IPS-15b (cell line): ENCODE data around the gene NHLH1.
"Not testable (repeated sequence)": the region's sequence is repeated elsewhere in the genome, so short reads cannot be mapped to it uniquely, and the experiment has no call there.

Experiments
- H3K27me3 ChIP-seq: one replicate; pipeline ENCODE4 v1.6.1; 2013; ENCODE audit warnings: low read length; ENCODE audit not compliant: control insufficient read depth, insufficient read depth
- H3K36me3 ChIP-seq: one replicate; pipeline ENCODE4 v1.6.1; 2013; ENCODE audit warnings: low read length; ENCODE audit not compliant: control insufficient read depth, insufficient read depth
- H3K4me1 ChIP-seq: one replicate; pipeline ENCODE4 v1.6.1; 2013; ENCODE audit warnings: mild to moderate bottlenecking, low read length; ENCODE audit not compliant: control insufficient read depth, insufficient read depth
- H3K4me3 ChIP-seq: one replicate; pipeline ENCODE4 v1.5.1; 2013; ENCODE audit warnings: low read depth, low read length
- H3K9ac ChIP-seq: one replicate; pipeline ENCODE4 v1.6.1; 2013; ENCODE audit warnings: low read depth, mild to moderate bottlenecking, low read length
- H3K9me3 ChIP-seq: one replicate; pipeline ENCODE4 v1.6.1; 2013; ENCODE audit warnings: mild to moderate bottlenecking, low read length; ENCODE audit not compliant: control insufficient read depth, insufficient read depth

NHLH1 gene

DNA sequence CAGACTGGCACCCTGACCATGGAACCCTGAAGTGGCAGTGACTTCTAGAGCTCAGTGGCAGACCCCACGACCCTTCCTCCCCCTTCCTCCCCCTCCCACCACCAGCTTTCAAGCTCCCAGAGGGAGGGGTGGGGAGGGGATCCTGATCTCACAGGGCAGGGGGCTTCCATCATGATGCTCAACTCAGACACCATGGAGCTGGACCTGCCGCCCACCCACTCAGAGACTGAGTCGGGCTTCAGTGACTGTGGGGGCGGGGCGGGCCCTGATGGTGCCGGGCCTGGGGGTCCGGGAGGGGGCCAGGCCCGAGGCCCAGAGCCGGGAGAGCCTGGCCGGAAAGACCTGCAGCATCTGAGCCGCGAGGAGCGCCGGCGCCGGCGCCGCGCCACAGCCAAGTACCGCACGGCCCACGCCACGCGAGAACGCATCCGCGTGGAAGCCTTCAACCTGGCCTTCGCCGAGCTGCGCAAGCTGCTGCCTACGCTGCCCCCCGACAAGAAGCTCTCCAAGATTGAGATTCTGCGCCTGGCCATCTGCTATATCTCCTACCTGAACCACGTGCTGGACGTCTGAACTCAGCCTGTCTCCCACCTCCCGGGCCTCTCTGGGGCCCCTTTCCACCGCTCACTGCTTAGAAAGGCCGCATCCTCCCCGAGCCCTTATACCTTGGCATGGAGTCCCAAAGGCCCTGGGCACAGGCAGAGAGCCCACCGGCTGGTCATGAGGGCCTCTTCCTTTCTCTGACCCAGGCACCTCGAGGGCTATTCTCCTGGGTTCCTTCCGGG is 3.9 kb downstream of the NHLH1 start:
- H3K9ac ChIP-seq: no peak overlapping the region
- H3K27me3 ChIP-seq: no peaks in the 10 kb centered on the region
- no peak overlapping the region for H3K4me3 ChIP-seq
- H3K4me1 ChIP-seq: peaks cover 32% of the 10 kb centered on the region
- H3K9me3 ChIP-seq: no peaks in the 10 kb centered on the region
- H3K36me3 ChIP-seq: no peaks in the 10 kb centered on the region

DNA sequence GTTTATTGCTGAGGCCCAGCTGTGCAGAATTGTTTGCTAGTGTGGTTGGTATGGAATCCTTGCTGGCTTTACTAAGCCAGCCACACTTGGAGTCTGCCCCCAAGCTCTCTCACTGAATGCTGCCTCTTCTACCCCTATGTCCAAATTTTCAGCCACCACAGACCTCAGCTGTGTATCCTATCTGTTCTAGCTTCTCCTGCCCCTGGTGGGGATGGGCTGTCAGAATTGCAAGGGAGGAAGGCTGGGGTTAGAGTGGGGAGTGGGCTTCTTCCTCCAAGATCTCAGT is 4.4 kb downstream of the NHLH1 start:
- H3K9me3 ChIP-seq: no peaks in the 10 kb centered on the region
- H3K4me3 ChIP-seq: no peak overlapping the region
- H3K9ac ChIP-seq: no peak overlapping the region
- no peaks in the 10 kb centered on the region for H3K27me3 ChIP-seq
- H3K4me1 ChIP-seq: peaks cover 32% of the 10 kb centered on the region
- no peaks in the 10 kb centered on the region for H3K36me3 ChIP-seq

DNA sequence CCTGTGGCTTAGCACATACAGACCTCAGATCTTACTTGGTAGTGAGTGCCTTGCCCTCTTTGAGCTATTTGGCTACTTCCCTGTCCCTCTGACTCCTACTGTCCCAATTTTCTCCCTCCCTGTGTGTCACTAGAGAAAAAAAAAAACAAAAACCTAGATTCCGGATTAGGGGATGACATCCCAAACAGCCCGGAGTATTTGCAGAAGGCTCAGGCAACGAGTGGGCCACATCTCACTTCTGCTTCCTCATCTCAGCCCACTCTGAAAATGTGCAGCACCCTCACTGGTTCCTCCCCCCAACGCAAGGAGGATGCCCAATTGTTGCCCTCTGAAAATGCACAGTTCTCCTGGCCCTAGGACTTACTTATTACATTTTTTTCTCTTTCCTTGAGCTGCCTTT is 4.9 kb downstream of the NHLH1 start:
- no peaks in the 10 kb centered on the region for H3K9me3 ChIP-seq
- no peaks in the 10 kb centered on the region for H3K36me3 ChIP-seq
- H3K4me1 ChIP-seq: peaks cover 31% of the 10 kb centered on the region
- H3K27me3 ChIP-seq: no peaks in the 10 kb centered on the region
- H3K9ac ChIP-seq: no peak overlapping the region
- H3K4me3 ChIP-seq: no peak overlapping the region

DNA sequence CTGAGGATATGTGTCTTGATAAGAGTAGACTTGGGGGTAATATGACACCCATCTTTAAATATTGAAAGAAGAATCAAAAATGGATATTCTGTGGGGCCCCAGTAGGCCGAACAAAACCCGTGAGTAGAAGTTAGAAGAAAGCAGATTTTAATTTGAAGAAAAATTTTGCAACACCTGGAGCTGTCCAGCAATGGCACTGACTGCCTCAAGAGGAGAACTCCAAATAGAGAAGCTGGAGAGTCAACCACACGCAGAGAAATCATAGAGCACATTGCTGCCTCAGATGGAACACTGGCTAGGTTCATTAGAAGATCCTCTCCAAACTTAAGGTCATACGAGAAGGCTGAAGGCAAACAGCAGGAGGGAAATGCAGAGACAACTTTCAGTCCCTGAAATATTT is 6.8 kb downstream of the NHLH1 start:
- Histone ChIP-seq H3K27me3 (no peaks in the 10 kb centered on the region), H3K36me3 (no peaks in the 10 kb centered on the region), H3K4me3 (no peak overlapping the region), H3K9ac (no peak overlapping the region), H3K4me1 (peaks cover 32% of the 10 kb centered on the region), H3K9me3 (no peaks in the 10 kb centered on the region)

DNA sequence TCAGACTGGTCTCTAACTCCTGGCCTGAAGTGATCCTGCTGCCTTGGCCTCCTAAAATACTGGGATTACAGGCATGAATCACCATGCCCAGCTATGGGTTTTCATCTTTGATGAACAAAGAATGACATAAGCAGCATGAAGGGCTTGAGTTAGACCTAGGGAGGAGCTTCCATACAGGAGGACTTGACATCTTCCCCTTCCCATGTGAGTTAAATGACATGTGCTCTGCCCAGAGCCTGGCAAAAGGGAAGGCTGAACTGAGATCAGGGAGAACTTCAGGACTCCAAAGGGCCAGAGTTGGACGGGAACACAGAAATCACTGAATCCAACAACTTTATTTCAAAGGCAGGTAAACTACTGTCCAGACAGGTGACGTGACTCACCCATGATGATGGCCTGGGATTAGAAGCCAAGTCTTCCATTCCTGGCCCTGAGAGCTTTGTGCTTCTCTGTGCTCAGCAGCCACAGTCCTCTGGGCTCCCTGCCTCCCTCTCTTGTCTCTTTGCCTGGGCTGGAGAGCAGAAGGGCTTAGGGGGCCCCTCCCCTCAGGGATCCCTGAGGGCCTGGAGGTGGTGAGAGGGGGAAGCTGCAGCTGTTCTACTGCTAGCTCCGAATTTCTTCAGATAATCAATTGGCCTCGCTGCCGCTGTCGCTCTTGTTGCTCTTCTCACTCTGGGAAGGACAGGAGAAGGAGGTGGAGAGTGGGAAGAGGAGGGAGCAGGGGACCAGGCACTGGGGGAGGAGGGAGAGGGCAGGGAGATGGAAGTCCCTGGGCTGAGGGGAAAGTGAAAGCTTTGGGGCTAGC is 7.6 kb downstream of the NHLH1 start:
- Histone ChIP-seq H3K4me3 (peak overlapping the region; percentile 27), H3K4me1 (peaks cover 32% of the 10 kb centered on the region), H3K9ac (no peak overlapping the region), H3K9me3 (no peaks in the 10 kb centered on the region), H3K36me3 (no peaks in the 10 kb centered on the region), H3K27me3 (no peaks in the 10 kb centered on the region)

DNA sequence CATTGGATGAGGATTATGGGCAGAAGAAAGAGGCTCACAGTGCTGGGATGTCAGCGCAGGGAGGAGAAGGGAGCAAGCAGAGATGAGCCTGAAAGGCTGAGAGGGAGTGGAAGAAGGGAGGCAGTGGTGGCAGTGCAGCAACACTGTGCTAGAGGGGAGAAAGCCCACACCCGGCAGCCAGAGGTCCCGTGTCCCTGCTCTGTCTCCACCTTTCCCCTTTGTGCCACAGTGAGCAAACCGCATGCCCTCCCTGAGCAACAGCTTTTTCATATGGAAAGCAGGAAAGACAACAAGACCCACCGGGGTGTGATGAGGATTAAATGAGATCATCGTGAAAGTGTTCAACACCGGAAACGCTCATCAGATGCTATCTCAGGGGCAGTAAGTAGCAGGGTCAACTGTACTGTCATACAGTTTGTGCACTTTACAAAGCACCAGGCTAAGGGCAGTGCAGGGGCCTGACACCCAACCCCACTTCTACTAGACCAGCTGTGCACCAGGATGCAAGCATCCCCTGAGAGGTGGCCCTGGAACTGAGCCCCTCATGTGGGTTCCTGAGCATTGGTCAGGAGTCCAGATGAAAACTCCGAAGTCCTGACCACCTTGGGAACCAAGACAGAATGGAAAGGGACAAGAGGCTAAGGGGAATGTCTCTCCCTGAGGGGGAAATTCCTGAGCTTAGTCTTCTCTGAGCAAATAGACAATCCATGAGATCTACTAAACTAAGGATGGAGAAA is 9.1 kb downstream of the NHLH1 start:
- peaks cover 28% of the 10 kb centered on the region for H3K4me1 ChIP-seq
- no peaks in the 10 kb centered on the region for H3K36me3 ChIP-seq
- H3K4me3 ChIP-seq: peak overlapping the region; percentile 50
- H3K9ac ChIP-seq: no peak overlapping the region
- H3K9me3 ChIP-seq: no peaks in the 10 kb centered on the region
- no peaks in the 10 kb centered on the region for H3K27me3 ChIP-seq

DNA sequence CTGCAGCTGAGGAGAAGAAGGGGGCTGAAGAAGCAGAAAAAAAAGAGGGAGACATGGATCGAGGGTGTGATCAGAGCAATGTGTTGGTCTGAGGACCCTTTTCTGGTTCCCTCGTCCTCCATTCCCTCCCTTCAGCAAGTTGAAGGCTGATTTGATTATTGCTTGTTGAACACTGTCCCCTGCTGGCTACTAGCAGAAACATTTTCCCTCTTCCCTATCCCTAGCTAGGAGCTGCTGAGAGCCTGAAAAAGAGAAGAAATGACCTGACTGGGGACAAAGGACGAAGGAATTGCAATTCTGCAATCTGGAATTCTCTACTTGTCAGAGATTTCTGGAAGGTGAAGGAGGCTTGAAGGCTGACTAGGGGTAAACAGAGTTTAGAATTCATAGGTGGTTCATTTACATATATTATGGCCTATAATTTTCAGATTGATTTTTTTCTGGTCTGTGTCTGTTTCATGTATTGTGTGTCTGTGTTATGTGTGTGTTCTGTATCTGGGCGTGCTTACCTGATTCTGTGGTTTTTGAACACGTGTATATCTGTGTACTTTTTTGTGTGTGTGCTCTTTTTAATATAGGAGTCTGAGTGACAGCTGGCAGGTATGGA is 9.8 kb downstream of the NHLH1 start:
- H3K4me1 ChIP-seq: peaks cover 28% of the 10 kb centered on the region
- no peaks in the 10 kb centered on the region for H3K36me3 ChIP-seq
- H3K4me3 ChIP-seq: peak overlapping the region; percentile 50
- H3K9ac ChIP-seq: no peak overlapping the region
- no peaks in the 10 kb centered on the region for H3K9me3 ChIP-seq
- no peaks in the 10 kb centered on the region for H3K27me3 ChIP-seq

DNA sequence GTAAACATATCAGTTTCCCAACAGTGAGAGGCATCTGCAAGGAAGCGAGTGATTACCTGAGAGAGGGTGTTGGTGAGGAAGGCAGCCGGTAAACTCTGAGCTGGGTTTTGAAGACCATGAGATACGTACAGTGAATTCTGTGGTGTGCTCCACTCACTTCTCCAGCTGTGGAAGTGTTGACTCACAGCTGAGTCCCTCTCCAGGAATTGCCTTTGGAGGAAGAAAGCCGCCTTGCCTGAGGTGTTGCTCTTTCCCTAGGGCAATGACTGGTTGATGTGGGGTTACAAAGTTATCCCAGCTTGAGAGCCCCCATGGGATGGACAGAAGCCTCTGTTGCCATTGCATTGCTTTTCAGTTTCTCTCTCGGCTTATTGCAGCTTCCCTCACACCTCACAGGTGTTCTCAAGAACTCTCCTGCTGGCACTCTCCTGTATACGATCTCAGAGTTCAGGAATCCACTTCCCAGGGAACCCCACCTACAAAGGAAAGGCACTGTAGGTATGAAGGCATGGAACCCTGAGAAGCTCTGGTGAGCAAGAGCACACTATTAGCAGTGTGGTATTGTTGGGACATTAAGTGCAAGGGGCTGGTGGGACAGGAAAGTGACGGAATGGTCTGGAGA is 10.8 kb downstream of the NHLH1 start:
- Histone ChIP-seq H3K9me3 (no peaks in the 10 kb centered on the region), H3K27me3 (no peaks in the 10 kb centered on the region), H3K9ac (no peak overlapping the region), H3K36me3 (no peaks in the 10 kb centered on the region), H3K4me1 (peaks cover 28% of the 10 kb centered on the region), H3K4me3 (no peak overlapping the region)

DNA sequence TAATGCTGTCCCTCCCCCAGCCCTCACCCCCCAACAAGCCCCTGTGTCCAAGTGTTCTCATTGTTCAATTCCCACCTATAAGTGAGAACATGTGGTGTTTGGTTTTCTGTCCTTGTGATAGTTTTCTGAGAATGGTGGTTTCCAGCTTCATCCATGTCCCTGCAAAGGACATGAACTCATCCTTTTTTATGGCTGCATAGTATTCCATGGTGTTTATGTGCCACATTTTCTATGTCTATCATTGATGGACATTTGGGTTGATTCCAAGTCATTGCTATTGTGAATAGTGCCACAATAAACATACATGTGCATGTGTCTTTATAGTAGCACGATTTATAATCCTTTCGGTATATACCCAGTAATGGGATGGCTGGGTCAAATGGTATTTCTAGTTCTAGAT is 17.9 kb downstream of the NHLH1 start:
- not testable (repeated sequence) for H3K9me3 ChIP-seq, H3K4me1 ChIP-seq, H3K4me3 ChIP-seq, H3K9ac ChIP-seq, H3K36me3 ChIP-seq, H3K27me3 ChIP-seq

DNA sequence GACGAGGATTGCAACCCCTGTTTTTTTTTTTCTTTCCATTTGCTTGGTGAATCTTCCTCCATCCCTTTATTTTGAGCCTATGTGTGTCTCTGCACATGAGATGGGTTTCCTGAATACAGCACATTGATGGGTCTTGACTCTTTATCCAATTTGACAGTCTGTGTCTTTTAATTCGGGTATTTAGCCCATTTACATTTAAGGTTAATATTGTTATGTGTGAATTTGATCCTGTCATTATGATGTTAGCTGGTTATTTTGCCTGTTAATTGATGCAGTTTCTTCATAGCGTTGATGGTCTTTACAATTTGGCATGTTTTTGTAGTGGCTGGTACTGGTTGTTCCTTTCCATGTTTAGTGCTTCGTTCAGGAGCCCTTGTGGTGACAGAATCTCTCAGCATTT is 21.5 kb downstream of the NHLH1 start:
- not testable (repeated sequence) for H3K9ac ChIP-seq, H3K27me3 ChIP-seq, H3K9me3 ChIP-seq, H3K4me1 ChIP-seq, H3K4me3 ChIP-seq, H3K36me3 ChIP-seq

DNA sequence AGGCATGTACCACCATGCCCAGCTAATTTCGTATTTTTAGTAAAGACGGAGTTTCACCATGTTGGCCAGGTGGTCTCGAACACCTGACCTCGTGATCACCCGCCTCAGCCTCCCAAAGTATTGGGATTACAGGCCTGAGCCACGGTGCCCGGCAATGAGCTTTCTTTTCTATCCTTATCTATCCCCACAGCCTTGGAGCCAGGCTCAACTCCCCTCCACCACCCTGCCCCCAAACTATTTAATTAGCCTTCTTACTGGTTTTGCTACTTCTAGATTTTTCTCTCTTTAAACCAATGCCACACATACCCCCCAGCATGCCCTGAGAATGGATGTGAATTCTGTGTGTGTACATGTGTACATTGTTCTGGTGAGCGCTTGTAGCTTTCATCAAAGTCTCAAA is 27.8 kb downstream of the NHLH1 start:
- H3K36me3 ChIP-seq: no peaks in the 10 kb centered on the region
- no peaks in the 10 kb centered on the region for H3K9me3 ChIP-seq
- no peak overlapping the region for H3K9ac ChIP-seq
- H3K27me3 ChIP-seq: no peaks in the 10 kb centered on the region
- H3K4me1 ChIP-seq: peaks cover 8% of the 10 kb centered on the region
- H3K4me3 ChIP-seq: no peak overlapping the region
